ENCODE data around the gene NTRK3.

The NTRK3 gene

DNA sequence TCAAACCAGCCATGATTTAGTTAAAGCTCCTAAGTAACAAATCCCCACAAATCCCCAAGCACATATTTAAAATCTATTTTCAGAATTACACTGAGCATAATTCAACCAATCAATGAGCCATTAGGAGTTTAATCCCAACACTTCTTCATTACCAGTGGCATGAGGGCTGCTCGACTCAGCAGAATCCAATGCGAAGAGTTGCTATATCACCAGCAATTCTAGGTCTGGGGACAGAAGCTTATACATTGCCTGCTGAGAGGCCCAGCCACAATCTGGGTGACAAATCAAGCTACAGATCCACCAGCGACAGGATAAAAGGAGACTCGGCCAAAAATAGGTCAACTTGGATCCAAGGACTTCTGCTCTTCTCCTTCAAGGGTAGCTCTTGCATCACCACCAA is 238.8 kb downstream of the NTRK3 start:
- no peak overlapping the region for H3K4me3 ChIP-seq (ENCODE audit: low read depth, low read length)
- no peak for DNase-seq (ENCODE audit: low read depth)

- no peak overlapping the region for H3K4me3 ChIP-seq (ENCODE audit: low read depth, low read length)
- DNase-seq (ENCODE audit: low read depth) = no peak
Observed at GRCh38 chr15:88016406-88016805, 240.1 kb downstream of the NTRK3 start.

GRCh38 chr15:88015228-88015860 is 241.2 kb downstream of the NTRK3 start:
- no peak for DNase-seq (ENCODE audit: low read depth)
- no peak overlapping the region for H3K4me3 ChIP-seq (ENCODE audit: low read depth, low read length)

DNA sequence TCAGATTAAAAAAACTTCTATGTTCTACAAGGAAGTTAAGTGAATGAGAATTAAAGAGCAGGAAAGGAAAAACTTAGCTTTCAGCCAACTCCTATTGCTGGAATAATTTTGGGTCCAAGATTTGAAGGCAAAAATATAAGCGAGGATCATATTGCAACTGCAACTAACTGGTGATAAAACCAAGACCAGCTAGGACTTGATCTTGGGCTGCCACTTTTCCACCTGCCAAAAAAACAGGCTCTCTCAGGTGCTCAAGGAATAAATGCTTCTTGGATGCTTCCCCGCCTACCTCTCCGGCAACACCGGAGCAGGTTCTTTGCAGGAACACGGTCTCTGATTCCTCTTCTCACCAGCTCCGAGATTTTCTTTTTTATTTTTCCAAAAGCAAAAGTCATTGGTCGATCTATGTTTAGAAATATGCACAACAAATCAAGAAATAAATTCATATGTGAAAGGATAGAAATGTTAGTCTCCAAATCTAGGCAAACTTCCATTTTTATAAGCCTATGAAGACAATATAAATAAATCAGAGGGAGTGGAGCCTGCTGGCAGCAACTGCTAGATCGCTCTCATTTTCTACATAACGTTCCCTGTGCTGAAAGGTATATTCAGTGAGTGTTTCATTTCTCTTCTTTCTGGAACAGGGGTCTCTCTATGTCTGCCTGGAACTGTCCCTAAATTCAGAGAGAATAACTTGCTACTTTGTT is 241.9 kb downstream of the NTRK3 start:
- no peak for DNase-seq (ENCODE audit: low read depth)

DNA sequence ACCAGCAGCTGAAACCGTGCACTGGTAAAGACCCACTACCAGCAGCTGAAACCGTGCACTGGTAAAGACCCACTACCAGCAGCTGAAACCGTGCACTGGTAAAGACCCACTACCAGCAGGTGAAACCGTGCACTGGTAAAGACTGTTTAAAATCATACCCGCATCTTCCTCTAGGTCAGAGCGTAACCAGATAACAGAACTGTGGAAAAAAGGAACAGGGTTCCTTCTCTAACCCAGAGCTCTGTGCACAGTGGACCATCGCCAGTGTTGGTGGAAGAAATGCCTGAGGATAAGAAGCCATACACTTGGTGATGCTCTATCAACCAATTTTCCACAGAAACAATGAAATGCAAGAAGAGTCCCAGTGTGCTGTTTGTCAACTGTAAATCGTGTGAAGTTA is 243.4 kb downstream of the NTRK3 start:
- no peak for DNase-seq (ENCODE audit: low read depth)
- H3K4me3 ChIP-seq (ENCODE audit: low read depth, low read length) = no peak overlapping the region

More for the DNA sequence above, 241.9 kb downstream of the NTRK3 start:
- no peak overlapping the region for H3K4me3 ChIP-seq (ENCODE audit: low read depth, low read length)

GRCh38 chr15:88012688-88013087 is 243.9 kb downstream of the NTRK3 start:
- no peak for DNase-seq (ENCODE audit: low read depth)

DNA sequence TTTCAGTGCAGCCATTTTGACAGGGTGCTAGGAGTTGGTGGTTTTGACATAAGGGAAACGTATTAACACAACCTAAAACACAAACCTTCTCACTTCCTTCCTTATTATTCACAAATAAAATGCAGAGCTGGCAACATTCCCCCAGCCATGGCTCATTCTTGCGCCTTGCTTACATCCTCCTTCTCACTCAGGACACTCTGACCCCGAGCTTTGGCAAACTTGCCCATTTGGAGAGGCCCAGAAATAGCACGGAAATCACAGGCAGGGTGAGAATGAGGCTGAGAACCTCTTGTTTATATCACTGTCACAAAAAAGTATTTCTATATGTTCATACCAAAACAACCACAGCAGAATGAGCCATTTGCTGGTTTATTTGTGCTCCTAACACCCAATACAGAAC is 244.3 kb downstream of the NTRK3 start:
- H3K4me3 ChIP-seq (ENCODE audit: low read depth, low read length) = no peak overlapping the region
- no peak for DNase-seq (ENCODE audit: low read depth)

More at GRCh38 chr15:88012688-88013087, 243.9 kb downstream of the NTRK3 start:
- no peak overlapping the region for H3K4me3 ChIP-seq (ENCODE audit: low read depth, low read length)

GRCh38 chr15:88011533-88011932 is 245.0 kb downstream of the NTRK3 start:
- H3K4me3 ChIP-seq (ENCODE audit: low read depth, low read length) = no peak overlapping the region

GRCh38 chr15:88006146-88006545 is 250.4 kb downstream of the NTRK3 start:
- H3K4me3 ChIP-seq (ENCODE audit: low read depth, low read length) = no peak overlapping the region
- no peak for DNase-seq (ENCODE audit: low read depth)

More at GRCh38 chr15:88011533-88011932, 245.0 kb downstream of the NTRK3 start:
- DNase-seq (ENCODE audit: low read depth) = no peak

GRCh38 chr15:88004399-88004798 is 252.1 kb downstream of the NTRK3 start:
- no peak for DNase-seq (ENCODE audit: low read depth)

GRCh38 chr15:88003541-88004327 is 252.8 kb downstream of the NTRK3 start:
- no peak overlapping the region for H3K4me3 ChIP-seq (ENCODE audit: low read depth, low read length)

More at GRCh38 chr15:88004399-88004798, 252.1 kb downstream of the NTRK3 start:
- no peak overlapping the region for H3K4me3 ChIP-seq (ENCODE audit: low read depth, low read length)

DNA sequence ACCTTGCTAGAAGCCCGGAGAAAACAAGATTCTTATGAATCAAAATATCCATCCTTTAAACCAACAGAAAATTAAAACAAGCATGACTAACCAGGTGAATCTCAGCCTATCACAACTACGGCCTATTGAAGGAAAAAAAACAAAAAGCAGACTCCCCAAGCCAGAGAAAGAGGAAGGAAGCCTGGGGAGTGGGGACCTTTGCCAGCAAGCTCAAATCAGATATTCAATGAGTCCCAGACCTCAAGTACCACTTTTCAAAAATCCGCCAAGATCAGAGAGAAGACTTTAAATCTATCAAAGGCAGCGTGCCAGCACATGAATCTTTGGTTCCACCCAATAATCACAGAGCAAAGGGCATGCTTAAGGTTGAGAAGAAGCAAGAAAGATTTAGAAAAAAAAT is 253.8 kb downstream of the NTRK3 start:
- no peak overlapping the region for H3K4me3 ChIP-seq (ENCODE audit: low read depth, low read length)

More at GRCh38 chr15:88003541-88004327, 252.8 kb downstream of the NTRK3 start:
- DNase-seq (ENCODE audit: low read depth) = no peak

DNA sequence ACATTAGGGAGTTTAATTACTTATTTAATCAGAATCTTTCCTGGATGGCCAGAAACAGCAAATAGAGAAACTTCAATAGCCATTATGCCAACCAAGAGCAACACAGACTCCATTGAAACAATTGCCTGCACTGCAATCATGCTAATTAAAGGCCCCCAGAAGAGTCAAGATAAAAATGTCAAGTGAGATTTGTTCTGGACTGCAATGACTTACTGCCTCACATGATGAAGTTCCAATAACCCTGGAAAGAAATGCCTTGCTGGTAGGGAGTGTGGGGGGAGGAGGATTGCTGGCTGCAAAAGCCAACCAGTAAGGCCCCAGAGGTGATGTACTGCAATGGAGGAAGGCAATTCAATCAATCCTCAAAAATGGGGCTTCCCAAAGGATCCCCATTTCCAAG is 257.9 kb downstream of the NTRK3 start:
- H3K4me3 ChIP-seq (ENCODE audit: low read depth, low read length) = no peak overlapping the region
- DNase-seq (ENCODE audit: low read depth) = no peak

More for the DNA sequence above, 253.8 kb downstream of the NTRK3 start:
- no peak for DNase-seq (ENCODE audit: low read depth)

- no peak for DNase-seq (ENCODE audit: low read depth)
- H3K4me3 ChIP-seq (ENCODE audit: low read depth, low read length) = no peak overlapping the region
Observed at GRCh38 chr15:87986776-87987175, 269.8 kb downstream of the NTRK3 start.

DNA sequence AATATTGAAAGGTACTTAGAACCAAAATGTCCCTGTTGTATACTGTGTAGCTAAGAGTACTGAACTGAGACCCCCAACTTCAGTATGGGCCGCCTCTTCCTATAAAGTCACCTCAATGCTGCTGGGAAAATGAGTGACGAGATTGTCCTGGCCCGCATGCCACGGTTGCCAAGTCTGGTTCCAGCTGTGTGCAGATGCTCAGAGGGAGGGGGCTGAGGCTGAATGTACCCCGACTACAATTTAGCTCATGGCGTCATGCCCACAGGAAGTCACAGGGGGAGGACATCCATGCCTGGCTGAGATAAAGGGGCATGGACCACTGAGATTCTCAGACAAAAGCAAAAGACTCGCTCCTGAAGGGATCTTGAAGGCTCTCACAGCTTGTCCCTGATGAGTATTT is 271.1 kb downstream of the NTRK3 start:
- no peak overlapping the region for H3K4me3 ChIP-seq (ENCODE audit: low read depth, low read length)
- DNase-seq (ENCODE audit: low read depth) = no peak

DNA sequence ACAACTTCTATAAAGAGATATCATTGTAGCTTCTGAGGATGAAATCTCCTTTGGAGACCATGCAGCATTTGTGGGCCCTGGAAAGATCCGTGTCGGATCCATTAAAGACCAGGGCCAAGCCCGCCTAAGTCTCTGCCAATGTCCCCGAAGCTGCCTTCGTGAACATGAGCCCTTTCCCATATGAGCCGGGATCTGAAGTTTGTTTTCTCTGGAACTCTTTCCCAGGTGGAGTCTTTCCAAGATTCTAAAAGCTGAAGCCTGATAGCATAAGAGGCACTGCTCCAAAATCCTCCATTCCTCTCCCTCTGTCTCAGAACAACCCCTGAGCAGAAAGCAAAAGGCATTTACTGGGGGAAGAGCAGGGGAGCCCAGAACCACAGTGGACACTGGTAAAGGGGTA is 274.6 kb downstream of the NTRK3 start:
- no peak for DNase-seq (ENCODE audit: low read depth)
- no peak overlapping the region for H3K4me3 ChIP-seq (ENCODE audit: low read depth, low read length)

DNA sequence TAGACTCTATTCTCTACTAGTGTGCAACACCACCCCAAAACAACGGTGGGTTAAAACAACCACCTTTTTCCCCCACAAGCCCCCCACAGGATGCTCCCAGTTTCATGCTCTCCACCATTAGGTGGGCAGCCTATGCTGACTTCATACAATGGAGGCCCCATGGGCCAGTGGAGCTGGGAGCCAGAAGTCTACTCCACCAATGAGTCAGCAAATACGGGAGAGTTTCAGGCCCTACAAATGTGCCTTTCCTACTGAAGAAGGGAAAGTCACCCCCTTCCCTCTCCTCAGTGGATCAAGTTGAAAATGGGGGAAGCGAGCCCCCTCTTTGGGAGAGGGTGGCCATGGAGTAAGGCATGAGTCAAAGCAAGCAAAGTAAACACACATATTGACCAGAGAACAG is 278.6 kb downstream of the NTRK3 start:
- no peak for DNase-seq (ENCODE audit: low read depth)
- no peak overlapping the region for H3K4me3 ChIP-seq (ENCODE audit: low read depth, low read length)

GRCh38 chr15:87976552-87976951 is 280.0 kb downstream of the NTRK3 start:
- no peak overlapping the region for H3K4me3 ChIP-seq (ENCODE audit: low read depth, low read length)
- no peak for DNase-seq (ENCODE audit: low read depth)

- H3K4me3 ChIP-seq (ENCODE audit: low read depth, low read length) = no peak overlapping the region
- DNase-seq (ENCODE audit: low read depth) = no peak
Observed at GRCh38 chr15:87973501-87974215, 282.9 kb downstream of the NTRK3 start.

DNA sequence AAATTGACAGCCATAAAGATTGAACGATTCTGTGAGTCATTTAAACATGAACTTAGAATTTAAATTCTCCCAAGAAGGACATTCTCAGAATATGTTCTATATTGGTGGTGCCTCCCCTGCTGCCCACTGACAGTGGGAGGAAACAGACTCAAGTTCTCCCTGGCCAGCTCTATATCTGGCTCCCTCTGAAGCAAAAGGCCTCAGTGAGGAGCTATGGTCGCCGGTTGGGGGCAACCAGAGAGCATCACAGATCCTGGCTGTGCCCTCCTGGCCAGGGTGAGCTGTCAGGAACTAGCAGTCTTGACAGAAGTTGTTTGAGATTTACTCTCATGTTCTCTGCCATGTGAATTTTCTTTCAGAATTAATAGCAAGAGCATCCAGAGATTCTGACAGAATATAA is 285.5 kb downstream of the NTRK3 start:
- H3K4me3 ChIP-seq (ENCODE audit: low read depth, low read length) = no peak overlapping the region
- no peak for DNase-seq (ENCODE audit: low read depth)
